Nephron progenitor cell (in vitro differentiated cells): ENCODE results near the gene PRR23E.

ENCODE experiments used
- DNase-seq: peaks from one replicate; pipeline ENCODE4 v3.0.0; 2021
- H3K27ac Mint-ChIP-seq: 2 replicates; pipeline ENCODE4 v1.8.0; 2021; ENCODE audit warnings: mild to moderate bottlenecking, moderate library complexity, mixed read lengths
- H3K27me3 Mint-ChIP-seq: 2 replicates; pipeline ENCODE4 v1.8.0; 2021; ENCODE audit warnings: mild to moderate bottlenecking, low read depth, mixed read lengths; ENCODE audit not compliant: poor library complexity
- H3K36me3 Mint-ChIP-seq: 2 replicates; pipeline ENCODE4 v1.8.0; 2021; ENCODE audit warnings: low read depth, mixed read lengths
- H3K4me1 Mint-ChIP-seq: 2 replicates; pipeline ENCODE4 v1.8.0; 2021; ENCODE audit warnings: mixed read lengths
- H3K4me3 Mint-ChIP-seq: 2 replicates; pipeline ENCODE4 v1.8.0; 2021; ENCODE audit warnings: mild to moderate bottlenecking, moderate library complexity, mixed read lengths
- H3K9me3 Mint-ChIP-seq: 2 replicates; pipeline ENCODE4 v1.8.0; 2021; ENCODE audit warnings: mild to moderate bottlenecking, moderate library complexity, mixed read lengths
- CTCF ChIP-seq: fragments of 200-600 bp; sonication (generic); IDR thresholded peaks from 2 replicates; pipeline ENCODE4 v1.5.0; 2021; ENCODE audit warnings: antibody characterized with exemption

The PRR23E gene

GRCh38 chr3:127149621-127150310 is 43.2 kb upstream of the PRR23E start:
- no peak for TF ChIP-seq CTCF
- H3K4me1 Mint-ChIP-seq: no peaks in the 10 kb centered on the region
- no peak overlapping the region for H3K4me3 Mint-ChIP-seq
- peaks cover 7% of the 10 kb centered on the region for H3K27me3 Mint-ChIP-seq
- no peaks in the 10 kb centered on the region for H3K36me3 Mint-ChIP-seq
- H3K9me3 Mint-ChIP-seq: no peaks in the 10 kb centered on the region
- no peak for DNase-seq
- no peak overlapping the region for H3K27ac Mint-ChIP-seq

GRCh38 chr3:127150513-127151250 is 42.2 kb upstream of the PRR23E start:
- Mint-ChIP-seq H3K9me3 (no peaks in the 10 kb centered on the region), H3K27ac (no peak overlapping the region), H3K4me3 (no peak overlapping the region), H3K4me1 (no peaks in the 10 kb centered on the region), H3K36me3 (no peaks in the 10 kb centered on the region), H3K27me3 (peaks cover 6% of the 10 kb centered on the region)
- TF ChIP-seq CTCF: no peak
- no peak for DNase-seq

GRCh38 chr3:127151251-127151564 is 41.7 kb upstream of the PRR23E start:
- Mint-ChIP-seq H3K27ac (no peak overlapping the region), H3K4me3 (no peak overlapping the region), H3K36me3 (no peaks in the 10 kb centered on the region), H3K4me1 (no peaks in the 10 kb centered on the region), H3K9me3 (no peaks in the 10 kb centered on the region), H3K27me3 (peaks cover 4% of the 10 kb centered on the region)
- no peak for TF ChIP-seq CTCF
- no peak for DNase-seq

GRCh38 chr3:127151992-127152650 is 40.8 kb upstream of the PRR23E start:
- Mint-ChIP-seq H3K36me3 (no peaks in the 10 kb centered on the region), H3K27ac (no peak overlapping the region), H3K9me3 (no peaks in the 10 kb centered on the region), H3K27me3 (peaks cover 4% of the 10 kb centered on the region), H3K4me1 (peaks cover 6% of the 10 kb centered on the region), H3K4me3 (no peak overlapping the region)
- DNase-seq: no peak
- TF ChIP-seq CTCF: no peak

- no peak for TF ChIP-seq CTCF
- DNase-seq: no peak
- Mint-ChIP-seq H3K4me1 (peaks cover 6% of the 10 kb centered on the region), H3K9me3 (no peaks in the 10 kb centered on the region), H3K4me3 (no peak overlapping the region), H3K36me3 (no peaks in the 10 kb centered on the region), H3K27me3 (no peaks in the 10 kb centered on the region), H3K27ac (no peak overlapping the region)
These were observed 40.0 kb upstream of the PRR23E start for GRCh38 chr3:127152684-127153505.
